NB4 (cell line): ENCODE results near the gene COL9A3.

ENCODE experiments used
- DNase-seq: peaks from one replicate; pipeline ENCODE4 v3.0.0; 2010; ENCODE audit warnings: low read depth
- H3K4me3 ChIP-seq: one replicate; pipeline ENCODE4 v1.5.1; 2011; ENCODE audit warnings: mild to moderate bottlenecking, low read depth, low read length, moderate library complexity
- CTCF ChIP-seq: IDR thresholded peaks from one replicate; pipeline ENCODE4 v1.5.1; 2012; ENCODE audit warnings: low read depth, low read length
- MAX ChIP-seq: IDR thresholded peaks from 2 replicates; pipeline ENCODE4 v1.6.1; 2011; ENCODE audit warnings: low read depth, low read length
- MYC ChIP-seq: IDR thresholded peaks from 2 replicates; pipeline ENCODE4 v1.6.1; 2011; ENCODE audit warnings: low read depth, low read length
- POLR2A ChIP-seq: IDR thresholded peaks from 2 replicates; pipeline ENCODE4 v1.6.1; 2011; ENCODE audit warnings: mild to moderate bottlenecking; ENCODE audit not compliant: insufficient read length; ENCODE audit errors: extremely low read depth

COL9A3 gene

GRCh38 chr20:62859721-62860120 is 42.9 kb downstream of the COL9A3 start:
- H3K4me3 ChIP-seq = peak overlapping the region; percentile 67
- no peak for DNase-seq
- TF ChIP-seq CTCF (no peak), POLR2A (no peak), MAX (no peak), MYC (no peak)

- no peak for TF ChIP-seq POLR2A
- peak; percentile 36; the same call in 1 of the 2 replicates for TF ChIP-seq MAX
- peak; percentile 38 for DNase-seq
- H3K4me3 ChIP-seq = peak overlapping the region; percentile 67
Measured at GRCh38 chr20:62860391-62860923, 43.6 kb downstream of the COL9A3 start.

GRCh38 chr20:62860924-62861691 is 44.3 kb downstream of the COL9A3 start:
- peak overlapping the region; percentile 67 for H3K4me3 ChIP-seq
- TF ChIP-seq CTCF (no peak), MYC (peak; percentile 46; the same call in 1 of the 2 replicates), POLR2A (no peak), MAX (peak; percentile 48; the same call in 1 of the 2 replicates)
- DNase-seq = peak; percentile 62

GRCh38 chr20:62861726-62862336 is 45.0 kb downstream of the COL9A3 start, which contains the start of gene TCFL5:
TCFL5 (minus strand) TSS chr20:62861822; CDS start chr20:62861670, 152 bp downstream.
- TF ChIP-seq CTCF (no peak), POLR2A (peak; percentile 47), MAX (peak; percentile 99), MYC (peak; percentile 80)
- peak within 1 kb of the TSS; percentile 67 for H3K4me3 ChIP-seq
- peak; percentile 89 for DNase-seq

- DNase-seq = no peak
- TF ChIP-seq CTCF (no peak), MAX (0 out of 2 replicates have a peak, but pooled peaks have one; percentile 10)
- H3K4me3 ChIP-seq = no peak overlapping the region
Measured at GRCh38 chr20:62864207-62864606, 47.4 kb downstream of the COL9A3 start.

- TF ChIP-seq CTCF (no peak), POLR2A (no peak), MAX (no peak), MYC (no peak)
- no peak for DNase-seq
- no peak overlapping the region for H3K4me3 ChIP-seq
Measured at GRCh38 chr20:62872184-62872847, 55.5 kb downstream of the COL9A3 start.
